ENCODE results near the gene ZCCHC2.

Gene ZCCHC2

GRCh38 chr18:62490967-62491695 lies 31.7 kb upstream of the ZCCHC2 start:
- Histone ChIP-seq H3K27me3 (ENCODE audit: control insufficient read depth, low read length) (no peaks in the 10 kb centered on the region), H3K9me2 (replicated peaks; ENCODE audit: control insufficient read depth, low read length) (no peaks in the 10 kb centered on the region), H3K9me3 (ENCODE audit: control insufficient read depth, insufficient read depth, low read length) (no peaks in the 10 kb centered on the region), H3K79me2 (ENCODE audit: control insufficient read depth, low read length) (no peaks in the 10 kb centered on the region), H3K4me2 (ENCODE audit: low read length) (no peak overlapping the region), H4K20me1 (ENCODE audit: control insufficient read depth, insufficient read depth, low read depth, low read length) (no peaks in the 10 kb centered on the region), H3K36me3 (ENCODE audit: control insufficient read depth, low read length) (no peaks in the 10 kb centered on the region), H3F3A (ENCODE audit: control insufficient read depth, insufficient read depth) (no peaks in the 10 kb centered on the region), H3K4me1 (ENCODE audit: control insufficient read depth, low read length) (no peaks in the 10 kb centered on the region), H3K27ac (ENCODE audit: low read depth, low read length) (no peak overlapping the region), H3K4me3 (ENCODE audit: low read length) (no peak overlapping the region)
- TF ChIP-seq EZH2phosphoT487 (IDR thresholded peaks at IDR 0.05; ENCODE audit: borderline replicate concordance, low read length): no peak
- TF ChIP-seq, protein P1, sequence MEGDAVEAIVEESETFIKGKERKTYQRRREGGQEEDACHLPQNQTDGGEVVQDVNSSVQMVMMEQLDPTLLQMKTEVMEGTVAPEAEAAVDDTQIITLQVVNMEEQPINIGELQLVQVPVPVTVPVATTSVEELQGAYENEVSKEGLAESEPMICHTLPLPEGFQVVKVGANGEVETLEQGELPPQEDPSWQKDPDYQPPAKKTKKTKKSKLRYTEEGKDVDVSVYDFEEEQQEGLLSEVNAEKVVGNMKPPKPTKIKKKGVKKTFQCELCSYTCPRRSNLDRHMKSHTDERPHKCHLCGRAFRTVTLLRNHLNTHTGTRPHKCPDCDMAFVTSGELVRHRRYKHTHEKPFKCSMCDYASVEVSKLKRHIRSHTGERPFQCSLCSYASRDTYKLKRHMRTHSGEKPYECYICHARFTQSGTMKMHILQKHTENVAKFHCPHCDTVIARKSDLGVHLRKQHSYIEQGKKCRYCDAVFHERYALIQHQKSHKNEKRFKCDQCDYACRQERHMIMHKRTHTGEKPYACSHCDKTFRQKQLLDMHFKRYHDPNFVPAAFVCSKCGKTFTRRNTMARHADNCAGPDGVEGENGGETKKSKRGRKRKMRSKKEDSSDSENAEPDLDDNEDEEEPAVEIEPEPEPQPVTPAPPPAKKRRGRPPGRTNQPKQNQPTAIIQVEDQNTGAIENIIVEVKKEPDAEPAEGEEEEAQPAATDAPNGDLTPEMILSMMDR (IDR thresholded peaks at IDR 0.05; ENCODE audit: low read depth, low read length, poor library complexity, severe bottlenecking): no peak

DNA sequence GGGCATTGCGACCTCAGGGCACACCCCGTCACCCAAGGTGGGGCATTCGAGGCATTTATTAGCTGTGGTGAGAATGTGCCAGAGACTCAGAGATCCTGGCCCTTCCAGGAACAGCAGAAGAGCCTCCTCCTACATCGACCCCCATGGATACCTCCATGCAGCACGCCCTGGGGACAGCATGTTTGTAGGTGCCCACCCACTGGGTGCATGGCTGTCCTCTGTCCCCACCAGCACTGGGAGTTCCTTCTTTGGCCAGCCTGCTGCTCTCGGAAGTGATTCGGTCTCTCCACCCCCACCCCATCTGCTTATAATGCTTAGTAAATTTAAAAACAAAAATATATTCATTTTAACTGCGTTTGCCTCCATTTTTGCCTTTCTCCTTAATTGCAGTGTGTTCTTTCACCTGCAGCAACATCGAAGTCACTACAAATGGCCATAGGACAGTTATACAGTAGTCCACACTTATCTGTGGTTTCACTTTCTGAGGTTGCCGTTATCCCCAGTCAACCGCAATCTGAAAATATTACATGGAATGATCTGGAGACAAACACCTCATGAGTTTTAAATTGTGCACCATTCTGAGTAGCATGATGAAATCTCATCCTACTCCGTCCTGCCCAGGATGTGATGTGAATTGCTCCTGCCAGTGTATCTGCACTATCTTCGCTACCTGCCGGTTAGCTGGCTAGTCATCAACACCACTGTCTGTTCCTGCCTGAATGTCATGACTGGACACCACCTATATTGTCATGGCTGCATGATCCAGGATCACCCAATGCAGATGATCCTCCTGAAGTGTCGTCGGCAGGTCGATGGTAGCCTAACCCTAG lies 29.6 kb upstream of the ZCCHC2 start:
- Histone ChIP-seq H4K20me1 (ENCODE audit: control insufficient read depth, insufficient read depth, low read depth, low read length) (no peaks in the 10 kb centered on the region), H3K9me2 (replicated peaks; ENCODE audit: control insufficient read depth, low read length) (no peaks in the 10 kb centered on the region), H3K4me1 (ENCODE audit: control insufficient read depth, low read length) (no peaks in the 10 kb centered on the region), H3K27me3 (ENCODE audit: control insufficient read depth, low read length) (no peaks in the 10 kb centered on the region), H3K9me3 (ENCODE audit: control insufficient read depth, insufficient read depth, low read length) (no peaks in the 10 kb centered on the region), H3K36me3 (ENCODE audit: control insufficient read depth, low read length) (no peaks in the 10 kb centered on the region), H3K27ac (ENCODE audit: low read depth, low read length) (no peak overlapping the region), H3K79me2 (ENCODE audit: control insufficient read depth, low read length) (no peaks in the 10 kb centered on the region), H3F3A (ENCODE audit: control insufficient read depth, insufficient read depth) (no peaks in the 10 kb centered on the region), H3K4me3 (ENCODE audit: low read length) (no peak overlapping the region), H3K4me2 (ENCODE audit: low read length) (no peak overlapping the region)
- TF ChIP-seq, protein P1 (IDR thresholded peaks at IDR 0.05; ENCODE audit: low read depth, low read length, poor library complexity, severe bottlenecking): no peak
- no peak for TF ChIP-seq EZH2phosphoT487 (IDR thresholded peaks at IDR 0.05; ENCODE audit: borderline replicate concordance, low read length)

GRCh38 chr18:62494764-62495163 lies 28.1 kb upstream of the ZCCHC2 start:
- no peak for TF ChIP-seq EZH2phosphoT487 (IDR thresholded peaks at IDR 0.05; ENCODE audit: borderline replicate concordance, low read length)
- TF ChIP-seq, protein P1 (IDR thresholded peaks at IDR 0.05; ENCODE audit: low read depth, low read length, poor library complexity, severe bottlenecking): no peak
- no peaks in the 10 kb centered on the region for H3K9me2 ChIP-seq (replicated peaks; ENCODE audit: control insufficient read depth, low read length)

More at GRCh38 chr18:62494764-62495163, 28.1 kb upstream of the ZCCHC2 start:
- no peaks in the 10 kb centered on the region for H4K20me1 ChIP-seq (ENCODE audit: control insufficient read depth, insufficient read depth, low read depth, low read length)
- H3F3A ChIP-seq (ENCODE audit: control insufficient read depth, insufficient read depth): no peaks in the 10 kb centered on the region
- no peak overlapping the region for H3K4me3 ChIP-seq (ENCODE audit: low read length)
- no peaks in the 10 kb centered on the region for H3K9me3 ChIP-seq (ENCODE audit: control insufficient read depth, insufficient read depth, low read length)
- H3K4me1 ChIP-seq (ENCODE audit: control insufficient read depth, low read length): peaks cover 7% of the 10 kb centered on the region
- no peak overlapping the region for H3K27ac ChIP-seq (ENCODE audit: low read depth, low read length)
- no peaks in the 10 kb centered on the region for H3K36me3 ChIP-seq (ENCODE audit: control insufficient read depth, low read length)
- H3K79me2 ChIP-seq (ENCODE audit: control insufficient read depth, low read length): no peaks in the 10 kb centered on the region
- no peaks in the 10 kb centered on the region for H3K27me3 ChIP-seq (ENCODE audit: control insufficient read depth, low read length)
- no peak overlapping the region for H3K4me2 ChIP-seq (ENCODE audit: low read length)
